Smooth muscle cell (in vitro differentiated cells): ENCODE results near the gene PTBP1. TPM values are rescaled to one million over a fixed set of nuclear protein-coding genes. Genes with fewer than 3 reads are reported as not detected.

Experiments
- DNase-seq: peaks from one replicate; lab custom pipeline; 2025; ENCODE audit not compliant: unreplicated experiment; lab: John Stamatoyannopoulos, UW
- H2AFZ ChIP-seq: fragments of 200-600 bp; sonication (generic); 2 replicates; pipeline ENCODE4 v1.6.0; 2016; ENCODE audit warnings: antibody characterized with exemption, low read depth, mild to moderate bottlenecking
- H3F3A ChIP-seq: fragments of 200-600 bp; sonication (generic); 2 replicates; pipeline ENCODE4 v1.6.0; 2017; ENCODE audit warnings: antibody characterized with exemption, low read depth
- H3K27ac ChIP-seq: fragments of 200-600 bp; sonication (generic); 2 replicates; pipeline ENCODE4 v1.5.1; 2016; ENCODE audit warnings: low read depth, mild to moderate bottlenecking
- H3K27me3 ChIP-seq: fragments of 200-600 bp; sonication (generic); 2 replicates; pipeline ENCODE4 v1.6.1; 2016; ENCODE audit warnings: low read depth, mild to moderate bottlenecking
- H3K36me3 ChIP-seq: fragments of 200-600 bp; sonication (generic); 2 replicates; pipeline ENCODE4 v1.5.1; 2016; ENCODE audit warnings: low read depth
- H3K4me1 ChIP-seq: fragments of 200-600 bp; sonication (generic); 2 replicates; pipeline ENCODE4 v1.5.1; 2016; ENCODE audit warnings: low read depth
- H3K4me2 ChIP-seq: fragments of 200-600 bp; sonication (generic); 2 replicates; pipeline ENCODE4 v1.6.0; 2016; ENCODE audit warnings: mild to moderate bottlenecking
- H3K4me3 ChIP-seq: fragments of 200-600 bp; sonication (generic); 2 replicates; pipeline ENCODE4 v1.5.1; 2016; ENCODE audit warnings: mild to moderate bottlenecking
- H3K79me2 ChIP-seq: fragments of 200-600 bp; sonication (generic); 2 replicates; pipeline ENCODE4 v1.6.0; 2016; ENCODE audit warnings: low read depth, mild to moderate bottlenecking
- H3K9ac ChIP-seq: fragments of 200-600 bp; sonication (generic); 2 replicates; pipeline ENCODE4 v1.6.0; 2016; ENCODE audit warnings: low read depth
- H3K9me3 ChIP-seq: fragments of 200-600 bp; sonication (generic); replicated peaks from 2 replicates; pipeline ENCODE4 v1.5.1; 2016; ENCODE audit warnings: low read depth
- H4K20me1 ChIP-seq: fragments of 200-600 bp; sonication (generic); 2 replicates; pipeline ENCODE4 v1.6.0; 2016; ENCODE audit warnings: low read depth
- CTCF ChIP-seq: fragments of 200-600 bp; sonication (generic); IDR thresholded peaks from 2 replicates; pipeline ENCODE4 v1.5.1; 2017; ENCODE audit warnings: borderline replicate concordance, mild to moderate bottlenecking, antibody characterized with exemption; ENCODE audit not compliant: insufficient read depth, poor library complexity, severe bottlenecking
- WGBS: methylation state at CpG from one replicate; pipeline ENCODE4 v1.1.7; 2016; ENCODE audit warnings: low lambda C conversion rate; 5-methylcytosine and 5-hydroxymethylcytosine counted together
- polyA plus RNA-seq: library from polyadenylated mRNA; unstranded; fragments of >200 nt; fragmentation: Nextera tagmentation; extraction: Ambion mirVana; gene quantifications from 2 replicates; pipeline ENCODE4 v1.2.1, GENCODE V29; 2016
- total RNA-seq: library from RNA; depleted of rRNA; stranded (reverse); fragments of >200 nt; gene quantifications from 2 replicates; pipeline ENCODE4 v1.2.3, GENCODE V29; 2014

Gene PTBP1
- total and polyA plus RNA-seq, 2 experiments from 2014 or later: 167 to 226 TPM

DNA sequence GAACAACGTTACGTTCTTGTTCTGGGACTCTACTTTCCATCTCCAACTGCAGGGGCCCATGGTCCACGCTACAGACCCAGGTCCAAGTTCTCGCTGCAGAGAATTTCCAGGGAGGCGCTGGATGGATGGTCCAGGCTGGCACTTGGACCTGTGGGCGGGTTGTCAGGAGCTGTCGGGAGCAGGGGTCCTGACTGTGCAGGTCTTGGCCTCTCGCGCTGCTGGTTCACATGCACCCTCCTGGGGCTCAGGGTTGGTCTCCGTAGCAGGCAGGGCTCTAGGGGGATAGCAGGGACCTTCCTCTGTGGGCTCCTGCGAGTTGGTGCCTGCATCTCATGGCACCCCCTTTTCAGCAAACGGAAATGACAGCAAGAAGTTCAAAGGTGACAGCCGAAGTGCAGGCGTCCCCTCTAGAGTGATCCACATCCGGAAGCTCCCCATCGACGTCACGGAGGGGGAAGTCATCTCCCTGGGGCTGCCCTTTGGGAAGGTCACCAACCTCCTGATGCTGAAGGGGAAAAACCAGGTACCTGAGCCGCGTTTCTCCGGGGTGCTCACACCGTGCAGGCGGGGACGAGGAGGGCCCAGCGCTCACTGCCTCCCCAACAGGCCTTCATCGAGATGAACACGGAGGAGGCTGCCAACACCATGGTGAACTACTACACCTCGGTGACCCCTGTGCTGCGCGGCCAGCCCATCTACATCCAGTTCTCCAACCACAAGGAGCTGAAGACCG is 6.6 kb downstream of the PTBP1 start:
- Histone ChIP-seq H3K27ac (no peak overlapping the region), H3K79me2 (peaks cover 100% of the 10 kb centered on the region), H3K9me3 (no peaks in the 10 kb centered on the region), H3K4me2 (no peak overlapping the region), H3K4me3 (no peak overlapping the region), H3K36me3 (peaks cover 10% of the 10 kb centered on the region), H3K27me3 (no peaks in the 10 kb centered on the region), H3K9ac (no peak overlapping the region), H3F3A (peaks cover 23% of the 10 kb centered on the region), H2AFZ (no peak overlapping the region), H3K4me1 (peaks cover 29% of the 10 kb centered on the region), H4K20me1 (peaks cover 100% of the 10 kb centered on the region)
- WGBS: 94% methylated on average over 29 of the region's 31 CpGs
- DNase-seq: no peak
- TF ChIP-seq CTCF: no peak

- Histone ChIP-seq H2AFZ (no peak overlapping the region), H4K20me1 (peaks cover 100% of the 10 kb centered on the region), H3K4me3 (no peak overlapping the region), H3K27ac (no peak overlapping the region), H3K27me3 (no peaks in the 10 kb centered on the region), H3K9ac (no peak overlapping the region), H3K36me3 (peaks cover 10% of the 10 kb centered on the region), H3K4me1 (peaks cover 24% of the 10 kb centered on the region), H3K9me3 (no peaks in the 10 kb centered on the region), H3F3A (peaks cover 24% of the 10 kb centered on the region), H3K79me2 (peaks cover 100% of the 10 kb centered on the region), H3K4me2 (no peak overlapping the region)
- no peak for TF ChIP-seq CTCF
- no peak for DNase-seq
- WGBS: 98% methylated on average over 41 of the region's 53 CpGs
Observed at GRCh38 chr19:804419-805165, 7.3 kb downstream of the PTBP1 start.

DNA sequence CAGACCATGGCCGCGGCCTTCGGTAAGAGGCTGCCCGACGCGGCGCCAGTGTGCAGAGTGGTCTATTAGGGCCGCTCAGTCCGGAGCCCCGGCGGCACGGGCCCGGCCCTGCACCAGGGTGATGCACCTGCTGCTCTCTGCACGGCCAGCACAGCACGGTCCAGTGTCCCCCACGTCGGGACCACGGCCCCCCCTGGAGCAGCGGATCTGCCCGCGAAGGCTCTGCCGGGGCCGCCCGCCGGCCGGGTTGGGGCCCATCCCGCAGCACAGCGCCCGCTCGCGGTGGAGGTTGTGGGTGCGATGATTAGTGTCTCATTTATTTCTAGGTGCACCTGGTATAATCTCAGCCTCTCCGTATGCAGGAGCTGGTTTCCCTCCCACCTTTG is 7.9 kb downstream of the PTBP1 start:
- peaks cover 100% of the 10 kb centered on the region for H3K79me2 ChIP-seq
- H3K4me3 ChIP-seq: no peak overlapping the region
- peaks cover 20% of the 10 kb centered on the region for H3K4me1 ChIP-seq
- WGBS: 98% methylated on average over 32 of the region's 33 CpGs
- H3K9ac ChIP-seq: no peak overlapping the region
- peaks cover 29% of the 10 kb centered on the region for H3F3A ChIP-seq
- H3K9me3 ChIP-seq: no peaks in the 10 kb centered on the region
- H3K27me3 ChIP-seq: no peaks in the 10 kb centered on the region
- no peak overlapping the region for H3K4me2 ChIP-seq
- no peak for DNase-seq
- H4K20me1 ChIP-seq: peaks cover 100% of the 10 kb centered on the region
- H3K36me3 ChIP-seq: peaks cover 13% of the 10 kb centered on the region
- H3K27ac ChIP-seq: no peak overlapping the region
- H2AFZ ChIP-seq: no peak overlapping the region
- TF ChIP-seq CTCF: no peak
